GM19023 (cell line): Measurements from ENCODE around the gene TICAM1.

Experiments used
- ATAC-seq: cut with Tn5 transposase; IDR thresholded peaks from one replicate; pipeline ENCODE4 v1.9.1; 2021; ENCODE audit warnings: mild to moderate bottlenecking, moderate library complexity; ENCODE audit not compliant: unreplicated experiment

TICAM1 gene

DNA sequence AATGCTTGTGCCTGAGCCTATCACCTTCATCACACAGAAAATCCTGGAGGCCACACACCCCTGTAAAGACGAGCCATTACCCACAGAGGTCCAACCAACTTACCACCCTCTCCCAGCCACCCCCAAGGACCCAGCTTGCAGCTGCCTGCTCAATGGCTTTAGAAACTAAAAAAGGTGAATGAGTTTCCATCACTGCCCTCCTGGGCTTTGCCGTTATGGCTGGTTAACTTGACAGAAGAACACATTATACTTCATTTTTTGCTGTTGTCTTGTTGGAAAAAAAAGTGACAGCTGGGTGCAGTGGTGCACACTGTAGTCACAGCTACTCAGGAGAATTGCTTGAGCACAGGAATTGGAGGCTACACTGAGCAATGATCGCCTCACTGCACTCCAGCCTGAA lies 57.4 kb downstream of the TICAM1 start:
- ATAC-seq, result no peak

DNA sequence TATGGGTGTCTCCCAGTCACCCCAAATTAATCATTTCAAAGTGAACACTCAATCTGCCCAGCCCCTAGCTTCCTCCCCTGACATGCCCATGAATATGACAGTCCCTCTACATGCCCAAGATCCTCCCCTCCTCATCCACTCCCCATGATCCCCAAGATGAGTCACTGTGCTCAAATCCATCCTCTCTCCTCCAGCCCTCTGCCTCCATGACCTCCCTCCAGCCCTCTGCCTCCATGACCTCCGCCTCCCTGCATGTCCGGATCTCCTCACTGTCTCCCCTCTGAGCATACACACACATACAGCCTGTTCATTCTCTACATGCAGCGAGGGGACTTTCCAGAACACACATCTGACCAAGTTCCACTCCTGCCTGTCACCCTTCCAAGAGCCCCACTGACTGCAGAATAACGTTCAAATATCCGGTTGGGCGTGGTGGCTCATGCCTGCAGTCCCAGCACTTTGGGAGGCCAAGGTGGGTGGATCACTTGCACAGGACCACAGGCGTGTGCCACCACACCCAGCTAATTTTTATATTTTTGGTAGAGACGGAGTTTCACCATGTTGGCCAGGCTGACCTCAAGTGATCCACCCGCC lies 58.4 kb downstream of the TICAM1 start:
- no peak for ATAC-seq

DNA sequence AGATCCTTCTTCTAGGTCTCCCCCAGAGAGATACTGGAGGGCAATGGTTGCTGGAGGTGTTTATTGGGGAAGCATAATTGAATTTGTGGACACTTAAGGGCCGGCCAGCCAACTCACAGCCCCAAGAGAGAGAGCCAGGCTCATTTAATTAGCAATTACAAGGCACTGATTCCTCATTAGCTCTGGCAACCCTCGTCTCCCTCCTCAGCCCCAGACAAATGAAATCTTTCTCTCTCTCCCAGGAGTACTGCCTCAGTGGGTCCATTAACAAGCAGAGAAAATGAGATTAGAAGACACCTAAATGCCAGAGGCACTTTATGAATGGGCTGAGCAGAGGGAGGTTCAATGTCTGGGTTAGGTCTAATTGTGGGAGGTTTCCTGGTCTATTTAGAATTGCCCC lies 58.9 kb downstream of the TICAM1 start:
- no peak for ATAC-seq

GRCh38 chr19:4768934-4769777 lies 62.4 kb downstream of the TICAM1 start:
- no peak for ATAC-seq
